HCT116 (cell line): ENCODE results near the gene POLR1A. TPM values are rescaled to one million over a fixed set of nuclear protein-coding genes. Genes with fewer than 3 reads are reported as not detected.

Experiments used
- ATAC-seq: fragments of 200-7000 bp; cut with Tn5 transposase; 2 replicates; pipeline ENCODE4 v1.9.1; 2020; ENCODE audit warnings: mild to moderate bottlenecking, moderate library complexity
- BruUV-seq: library from RNA; stranded (reverse); fragments of 400-500 nt; replicated peaks from 2 replicates; lab custom pipeline; 2021; lab: Mats Ljungman, UMichigan
- CTCF ChIA-PET: fragments of 300-600 bp; sonication (Branson Sonifier 250); formaldehyde crosslinking; loops from one replicate; lab custom pipeline; 2021; ENCODE audit warnings: antibody characterized with exemption; lab: Charles Lee
- POLR2A ChIA-PET: fragments of 300-600, 350-600 bp; sonication (Branson Sonifier 250); formaldehyde crosslinking; loops from one replicate; lab custom pipeline; 2021; ENCODE audit warnings: antibody characterized with exemption; lab: Charles Lee
- RAD21 ChIA-PET, 2 experiments: fragments of 300-600 bp; sonication (Branson Sonifier 250); formaldehyde crosslinking; loops; one replicate each; lab custom pipeline; 2023; ENCODE audit warnings: low total read pairs in 2 of 2; ENCODE audit not compliant: uncharacterized antibody in 2 of 2, unreplicated experiment in 2 of 2, low non-redundant PET in 1 of 2; lab: Charles Lee
- DNase-seq: peaks from one replicate; pipeline ENCODE4 v3.0.0-alpha.2; 2010; ENCODE audit warnings: low read depth, low spot score
- H2AFZ ChIP-seq: fragments of 200-600 bp; shearing (Covaris generic), sonication (generic); 2 replicates; pipeline ENCODE4 v1.6.1; 2017; ENCODE audit warnings: low read depth, mixed run types, mixed read lengths, antibody characterized with exemption, low read length; ENCODE audit not compliant: poor library complexity, severe bottlenecking
- H3K27ac ChIP-seq: 2 replicates; pipeline ENCODE4 v1.5.1; 2012; ENCODE audit warnings: low read depth, low read length
- H3K27me3 ChIP-seq: fragments of 200-600 bp; sonication (generic); 2 replicates; pipeline ENCODE4 v1.6.1; 2016; ENCODE audit warnings: mixed run types, low read length, mixed read lengths; ENCODE audit not compliant: insufficient read depth
- H3K36me3 ChIP-seq, 2 experiments: fragments of 200-500 bp in 1 of 2; fragments of 200-600 bp in 1 of 2; sonication (Bioruptor generic) in 1 of 2; sonication (generic) in 1 of 2; 2 replicates each; pipeline versions ENCODE4 v1.5.1 to v1.6.1; 2014 to 2016; ENCODE audit warnings: low read length in 2 of 2, inconsistent platforms in 1 of 2, mixed read lengths in 1 of 2, mixed run types in 1 of 2; ENCODE audit not compliant: insufficient read depth in 2 of 2, control insufficient read depth in 1 of 2
- H3K4me1 ChIP-seq, 2 experiments: fragments of 200-600 bp in 1 of 2; sonication (generic) in 1 of 2; 2 replicates each; pipeline versions ENCODE4 v1.5.1 to v1.6.1; 2012 to 2017; ENCODE audit warnings: low read length in 2 of 2, inconsistent platforms in 1 of 2, mild to moderate bottlenecking in 1 of 2, mixed read lengths in 1 of 2, mixed run types in 1 of 2, moderate library complexity in 1 of 2; ENCODE audit not compliant: insufficient read depth in 2 of 2, control insufficient read depth in 1 of 2
- H3K4me2 ChIP-seq: fragments of 200-600 bp; sonication (generic); 2 replicates; pipeline ENCODE4 v1.6.1; 2017; ENCODE audit warnings: mixed run types, low read length, mixed read lengths
- H3K4me3 ChIP-seq, 2 experiments: fragments of 200-600 bp in 1 of 2; sonication (generic) in 1 of 2; replicated peaks in 1 of 2; 2 replicates each; pipeline ENCODE4 v1.5.1; 2011 to 2016; ENCODE audit warnings: low read length in 2 of 2, control low read depth in 1 of 2, low read depth in 1 of 2, mild to moderate bottlenecking in 1 of 2, mixed read lengths in 1 of 2, mixed run types in 1 of 2
- H3K79me2 ChIP-seq: fragments of 200-600 bp; sonication (generic); 2 replicates; pipeline ENCODE4 v1.6.1; 2017; ENCODE audit warnings: mild to moderate bottlenecking, mixed run types, low read length, moderate library complexity, mixed read lengths; ENCODE audit not compliant: insufficient read depth
- H3K9ac ChIP-seq: fragments of 200-600 bp; sonication (generic); 2 replicates; pipeline ENCODE4 v1.6.1; 2016; ENCODE audit warnings: low read length, mixed read lengths
- H3K9me2 ChIP-seq: fragments of 200-600 bp; sonication (generic), shearing (Covaris generic); 2 replicates; pipeline ENCODE4 v1.6.1; 2017; ENCODE audit warnings: mixed run types, mild to moderate bottlenecking, moderate library complexity; ENCODE audit not compliant: insufficient read depth
- H3K9me3 ChIP-seq, 2 experiments: fragments of 200-500 bp in 1 of 2; fragments of 200-600 bp in 1 of 2; sonication (Bioruptor generic) in 1 of 2; sonication (generic) in 1 of 2; 2 replicates each; pipeline ENCODE4 v1.6.1; 2014 to 2017; ENCODE audit warnings: low read length in 2 of 2, mixed read lengths in 2 of 2, inconsistent platforms in 1 of 2, low read depth in 1 of 2, mild to moderate bottlenecking in 1 of 2, mixed run types in 1 of 2, moderate library complexity in 1 of 2; ENCODE audit not compliant: control insufficient read depth in 1 of 2, insufficient read depth in 1 of 2
- H4K20me1 ChIP-seq: fragments of 200-600 bp; sonication (generic), shearing (Covaris generic); 2 replicates; pipeline ENCODE4 v1.6.1; 2017; ENCODE audit warnings: mixed run types, mild to moderate bottlenecking, moderate library complexity; ENCODE audit not compliant: insufficient read depth
- CEBPB ChIP-seq: IDR thresholded peaks from 2 replicates; pipeline ENCODE4 v1.6.1; 2012; ENCODE audit warnings: low read depth
- ELF1 ChIP-seq: IDR thresholded peaks from 2 replicates; pipeline ENCODE4 v1.6.1; 2012; ENCODE audit warnings: low read depth, borderline replicate concordance
- EZH2phosphoT487 ChIP-seq: fragments of 200-600 bp; IDR thresholded peaks from 2 replicates; pipeline ENCODE4 v1.6.1; 2018; ENCODE audit warnings: antibody characterized with exemption, borderline replicate concordance
- FOSL1 ChIP-seq: IDR thresholded peaks from 2 replicates; pipeline ENCODE4 v1.6.1; 2012; ENCODE audit warnings: low read depth
- JUND ChIP-seq: IDR thresholded peaks from 2 replicates; pipeline ENCODE4 v1.6.1; 2012
- POLR2A ChIP-seq: IDR thresholded peaks from 2 replicates; pipeline ENCODE4 v1.7.0; 2011; ENCODE audit warnings: borderline replicate concordance; ENCODE audit not compliant: insufficient read depth, insufficient read length; ENCODE audit errors: extremely low read depth
- RAD21 ChIP-seq: IDR thresholded peaks from 2 replicates; pipeline ENCODE4 v1.6.1; 2012; ENCODE audit warnings: low read depth, mild to moderate bottlenecking
- SIN3A ChIP-seq: IDR thresholded peaks from 2 replicates; pipeline ENCODE4 v1.6.1; 2012; ENCODE audit warnings: low read depth
- SRF ChIP-seq: IDR thresholded peaks from 2 replicates; pipeline ENCODE4 v1.6.1; 2012; ENCODE audit warnings: low read depth
- YY1 ChIP-seq: IDR thresholded peaks from 2 replicates; pipeline ENCODE4 v1.6.1; 2011; ENCODE audit warnings: low read length, low read depth, moderate library complexity, mild to moderate bottlenecking; ENCODE audit not compliant: insufficient replicate concordance; ENCODE audit errors: extremely low read depth
- ZFX ChIP-seq: fragments of 450-650 bp; IDR thresholded peaks from 2 replicates; pipeline ENCODE4 v1.6.1; 2017
- intact Hi-C: fragments of 100-400 bp; cut with micrococcal nuclease; formaldehyde crosslinking; loops from 2 replicates; pipeline ENCODE4 v1.10.0; 2022
- total RNA-seq: library from RNA; stranded (reverse); gene quantifications from one replicate; pipeline ENCODE4 v1.2.1, GENCODE V29; 2021; ENCODE audit not compliant: unreplicated experiment
- TF ChIP-seq, protein P1 (sequence below): IDR thresholded peaks from 2 replicates; pipeline ENCODE4 v1.6.1; 2012; ENCODE audit warnings: low read depth
- TF ChIP-seq, protein P2 (sequence below): IDR thresholded peaks from 2 replicates; pipeline ENCODE4 v1.6.1; 2012
- TF ChIP-seq, protein P3 (sequence below): IDR thresholded peaks from 2 replicates; pipeline ENCODE4 v1.6.1; 2012
- TF ChIP-seq, protein P4 (sequence below): IDR thresholded peaks from 2 replicates; pipeline ENCODE4 v1.6.1; 2011; ENCODE audit warnings: mild to moderate bottlenecking, low read length, moderate library complexity; ENCODE audit not compliant: insufficient replicate concordance; ENCODE audit errors: extremely low read depth

POLR1A gene
- total RNA-seq, 1 experiment from 2014 or later: 46.6 TPM

DNA sequence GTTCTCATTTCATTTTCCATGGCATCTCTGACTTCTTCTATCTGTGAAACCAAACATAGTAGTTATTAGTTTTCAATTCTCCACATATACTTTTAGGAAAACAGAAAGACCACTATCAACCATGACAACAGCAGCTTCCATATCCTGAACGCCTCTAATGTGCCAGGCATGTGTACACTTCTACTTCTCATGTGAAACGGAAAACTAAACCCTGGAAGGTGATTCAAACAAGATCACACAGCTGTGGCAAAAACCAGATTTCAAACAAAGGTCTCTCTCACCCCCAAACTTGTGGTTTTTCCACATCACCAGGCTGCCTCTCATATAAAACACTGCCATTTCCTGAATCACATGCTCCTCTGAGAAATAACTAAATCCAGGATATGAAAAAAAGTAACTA, 42.1 kb upstream of the POLR1A start:
- peaks cover 59% of the 10 kb centered on the region in 2 experiments for H3K36me3 ChIP-seq
- ATAC-seq: no peak

More for the DNA sequence above, 42.1 kb upstream of the POLR1A start:
- Histone ChIP-seq H4K20me1 (no peaks in the 10 kb centered on the region), H3K4me1 (no peaks in the 10 kb centered on the region), H2AFZ (no peak overlapping the region), H3K79me2 (0 out of 2 replicates have a peak, but pooled peaks cover 3% of the 10 kb centered on the region), H3K9ac (no peak overlapping the region), H3K4me2 (no peak overlapping the region), H3K9me2 (no peaks in the 10 kb centered on the region), H3K9me3 (no peaks in the 10 kb centered on the region), H3K4me3 (no peak overlapping the region), H3K27ac (no peak overlapping the region), H3K27me3 (no peaks in the 10 kb centered on the region)
- TF ChIP-seq RAD21: no peak
- TF ChIP-seq, protein P1, sequence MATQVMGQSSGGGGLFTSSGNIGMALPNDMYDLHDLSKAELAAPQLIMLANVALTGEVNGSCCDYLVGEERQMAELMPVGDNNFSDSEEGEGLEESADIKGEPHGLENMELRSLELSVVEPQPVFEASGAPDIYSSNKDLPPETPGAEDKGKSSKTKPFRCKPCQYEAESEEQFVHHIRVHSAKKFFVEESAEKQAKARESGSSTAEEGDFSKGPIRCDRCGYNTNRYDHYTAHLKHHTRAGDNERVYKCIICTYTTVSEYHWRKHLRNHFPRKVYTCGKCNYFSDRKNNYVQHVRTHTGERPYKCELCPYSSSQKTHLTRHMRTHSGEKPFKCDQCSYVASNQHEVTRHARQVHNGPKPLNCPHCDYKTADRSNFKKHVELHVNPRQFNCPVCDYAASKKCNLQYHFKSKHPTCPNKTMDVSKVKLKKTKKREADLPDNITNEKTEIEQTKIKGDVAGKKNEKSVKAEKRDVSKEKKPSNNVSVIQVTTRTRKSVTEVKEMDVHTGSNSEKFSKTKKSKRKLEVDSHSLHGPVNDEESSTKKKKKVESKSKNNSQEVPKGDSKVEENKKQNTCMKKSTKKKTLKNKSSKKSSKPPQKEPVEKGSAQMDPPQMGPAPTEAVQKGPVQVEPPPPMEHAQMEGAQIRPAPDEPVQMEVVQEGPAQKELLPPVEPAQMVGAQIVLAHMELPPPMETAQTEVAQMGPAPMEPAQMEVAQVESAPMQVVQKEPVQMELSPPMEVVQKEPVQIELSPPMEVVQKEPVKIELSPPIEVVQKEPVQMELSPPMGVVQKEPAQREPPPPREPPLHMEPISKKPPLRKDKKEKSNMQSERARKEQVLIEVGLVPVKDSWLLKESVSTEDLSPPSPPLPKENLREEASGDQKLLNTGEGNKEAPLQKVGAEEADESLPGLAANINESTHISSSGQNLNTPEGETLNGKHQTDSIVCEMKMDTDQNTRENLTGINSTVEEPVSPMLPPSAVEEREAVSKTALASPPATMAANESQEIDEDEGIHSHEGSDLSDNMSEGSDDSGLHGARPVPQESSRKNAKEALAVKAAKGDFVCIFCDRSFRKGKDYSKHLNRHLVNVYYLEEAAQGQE: no peak
- no peak for TF ChIP-seq YY1
- TF ChIP-seq ELF1: no peak
- TF ChIP-seq, protein P2, sequence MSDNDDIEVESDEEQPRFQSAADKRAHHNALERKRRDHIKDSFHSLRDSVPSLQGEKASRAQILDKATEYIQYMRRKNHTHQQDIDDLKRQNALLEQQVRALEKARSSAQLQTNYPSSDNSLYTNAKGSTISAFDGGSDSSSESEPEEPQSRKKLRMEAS: no peak
- TF ChIP-seq, protein P3, sequence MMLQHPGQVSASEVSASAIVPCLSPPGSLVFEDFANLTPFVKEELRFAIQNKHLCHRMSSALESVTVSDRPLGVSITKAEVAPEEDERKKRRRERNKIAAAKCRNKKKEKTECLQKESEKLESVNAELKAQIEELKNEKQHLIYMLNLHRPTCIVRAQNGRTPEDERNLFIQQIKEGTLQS: no peak
- TF ChIP-seq CEBPB: no peak
- TF ChIP-seq FOSL1: no peak
- TF ChIP-seq, protein P4, sequence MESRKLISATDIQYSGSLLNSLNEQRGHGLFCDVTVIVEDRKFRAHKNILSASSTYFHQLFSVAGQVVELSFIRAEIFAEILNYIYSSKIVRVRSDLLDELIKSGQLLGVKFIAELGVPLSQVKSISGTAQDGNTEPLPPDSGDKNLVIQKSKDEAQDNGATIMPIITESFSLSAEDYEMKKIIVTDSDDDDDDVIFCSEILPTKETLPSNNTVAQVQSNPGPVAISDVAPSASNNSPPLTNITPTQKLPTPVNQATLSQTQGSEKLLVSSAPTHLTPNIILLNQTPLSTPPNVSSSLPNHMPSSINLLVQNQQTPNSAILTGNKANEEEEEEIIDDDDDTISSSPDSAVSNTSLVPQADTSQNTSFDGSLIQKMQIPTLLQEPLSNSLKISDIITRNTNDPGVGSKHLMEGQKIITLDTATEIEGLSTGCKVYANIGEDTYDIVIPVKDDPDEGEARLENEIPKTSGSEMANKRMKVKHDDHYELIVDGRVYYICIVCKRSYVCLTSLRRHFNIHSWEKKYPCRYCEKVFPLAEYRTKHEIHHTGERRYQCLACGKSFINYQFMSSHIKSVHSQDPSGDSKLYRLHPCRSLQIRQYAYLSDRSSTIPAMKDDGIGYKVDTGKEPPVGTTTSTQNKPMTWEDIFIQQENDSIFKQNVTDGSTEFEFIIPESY: no peak
- no peak for TF ChIP-seq SRF
- TF ChIP-seq EZH2phosphoT487: no peak
- TF ChIP-seq SIN3A: no peak
- TF ChIP-seq JUND: no peak
- no peak for TF ChIP-seq POLR2A
- TF ChIP-seq ZFX: no peak
- POLR2A ChIA-PET: no interaction called here
- RAD21 ChIA-PET: no interaction called here
- intact Hi-C loops: no loop called here
- CTCF ChIA-PET: no interaction called here
- no peak for DNase-seq
- no TSS peak for BruUV-seq
